Fibroblast of lung (primary cell): ENCODE data around the gene CEMIP.

ENCODE experiments used
- CTCF ChIP-seq, 2 donors: IDR thresholded peaks in 1 of 2; conservative IDR thresholded peaks in 1 of 2; 1 replicate in 1 of 2; 2 replicates in 1 of 2; pipeline ENCODE4 v1.5.1; 2011 to 2012; ENCODE audit warnings: low read length in 2 of 2, control low read depth in 1 of 2, inconsistent platforms in 1 of 2, low read depth in 1 of 2, mild to moderate bottlenecking in 1 of 2
- EZH2 ChIP-seq: IDR thresholded peaks from 2 replicates; pipeline ENCODE4 v1.5.1; 2012; ENCODE audit warnings: low read length, control low read depth, mild to moderate bottlenecking; ENCODE audit errors: missing control alignments

DNA sequence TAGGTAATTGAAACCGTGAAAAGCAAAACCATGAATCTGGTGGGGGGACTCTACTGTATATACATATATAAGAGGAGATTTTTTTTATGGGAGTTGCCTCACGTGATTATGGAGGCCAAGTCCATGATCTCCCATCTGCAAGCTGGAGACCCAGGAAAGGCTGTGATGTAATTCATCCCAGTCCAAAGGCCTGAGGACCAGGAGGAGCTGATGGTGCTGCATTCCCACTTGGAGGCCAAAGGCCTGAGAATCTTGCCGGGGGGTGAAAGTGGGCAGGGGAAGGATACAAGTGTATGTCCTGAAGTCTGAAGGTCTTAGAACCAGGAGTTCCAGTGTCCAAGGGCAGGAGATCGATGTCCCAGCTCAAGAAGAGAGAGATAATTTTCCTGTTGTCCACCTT, 37.1 kb upstream of the CEMIP start:
- TF ChIP-seq CTCF (conservative IDR thresholded peaks at IDR 0.05 in 1 of 2, IDR thresholded peaks at IDR 0.05 in 1 of 2; ENCODE audit: low read depth in 1 of 2, low read length in 2 of 2) (no peak), EZH2 (no peak)
